GM18867 (cell line): ENCODE data around the gene ACTG2.
"Not testable (repeated sequence)": the region's sequence is repeated elsewhere in the genome, so short reads cannot be mapped to it uniquely, and the experiment has no call there.

Source experiments
- ATAC-seq: cut with Tn5 transposase; IDR thresholded peaks from one replicate; pipeline ENCODE4 v1.9.1; 2021; ENCODE audit warnings: mild to moderate bottlenecking, moderate library complexity; ENCODE audit not compliant: unreplicated experiment

ACTG2 gene

DNA sequence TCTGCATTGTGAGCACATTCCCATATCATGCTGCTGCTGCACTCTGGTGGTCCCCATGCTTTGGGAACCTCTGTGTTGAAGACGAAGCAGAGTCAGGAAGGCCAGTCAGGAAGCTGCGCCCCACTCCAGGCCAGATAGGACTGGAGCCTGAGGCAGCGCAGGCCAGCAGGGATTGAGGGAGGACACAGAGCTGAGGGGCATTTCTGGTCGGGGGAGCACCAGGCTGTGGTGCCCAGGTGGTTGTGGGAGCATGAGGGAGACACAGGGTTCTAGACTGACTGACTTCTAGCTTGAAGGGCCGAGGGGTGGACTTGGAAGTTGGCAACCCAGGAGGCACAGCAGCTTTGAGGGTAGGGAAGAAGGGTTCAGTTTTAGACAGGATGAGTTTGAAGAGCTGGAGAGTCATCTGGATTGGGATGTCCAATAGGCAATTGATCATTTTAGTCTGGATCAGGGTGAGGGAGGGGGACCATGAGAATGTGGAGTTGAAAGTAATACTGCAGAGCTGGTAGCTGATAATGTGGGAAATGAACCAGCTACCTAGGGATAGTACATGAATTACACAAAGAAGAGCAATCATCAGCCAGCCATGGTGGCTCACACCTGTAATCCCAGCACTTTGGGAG, 1.4 kb upstream of the ACTG2 start:
- ATAC-seq, result no peak

- no peak for ATAC-seq
Observed at GRCh38 chr2:73893764-73894474, 1.1 kb downstream of the ACTG2 start.

- no peak for ATAC-seq
Observed at GRCh38 chr2:73894475-73894850, 1.7 kb downstream of the ACTG2 start.

- ATAC-seq, result no peak
Observed at GRCh38 chr2:73894877-73895276, 2.1 kb downstream of the ACTG2 start.

- ATAC-seq, result no peak
Observed at GRCh38 chr2:73895473-73895872, 2.7 kb downstream of the ACTG2 start.

DNA sequence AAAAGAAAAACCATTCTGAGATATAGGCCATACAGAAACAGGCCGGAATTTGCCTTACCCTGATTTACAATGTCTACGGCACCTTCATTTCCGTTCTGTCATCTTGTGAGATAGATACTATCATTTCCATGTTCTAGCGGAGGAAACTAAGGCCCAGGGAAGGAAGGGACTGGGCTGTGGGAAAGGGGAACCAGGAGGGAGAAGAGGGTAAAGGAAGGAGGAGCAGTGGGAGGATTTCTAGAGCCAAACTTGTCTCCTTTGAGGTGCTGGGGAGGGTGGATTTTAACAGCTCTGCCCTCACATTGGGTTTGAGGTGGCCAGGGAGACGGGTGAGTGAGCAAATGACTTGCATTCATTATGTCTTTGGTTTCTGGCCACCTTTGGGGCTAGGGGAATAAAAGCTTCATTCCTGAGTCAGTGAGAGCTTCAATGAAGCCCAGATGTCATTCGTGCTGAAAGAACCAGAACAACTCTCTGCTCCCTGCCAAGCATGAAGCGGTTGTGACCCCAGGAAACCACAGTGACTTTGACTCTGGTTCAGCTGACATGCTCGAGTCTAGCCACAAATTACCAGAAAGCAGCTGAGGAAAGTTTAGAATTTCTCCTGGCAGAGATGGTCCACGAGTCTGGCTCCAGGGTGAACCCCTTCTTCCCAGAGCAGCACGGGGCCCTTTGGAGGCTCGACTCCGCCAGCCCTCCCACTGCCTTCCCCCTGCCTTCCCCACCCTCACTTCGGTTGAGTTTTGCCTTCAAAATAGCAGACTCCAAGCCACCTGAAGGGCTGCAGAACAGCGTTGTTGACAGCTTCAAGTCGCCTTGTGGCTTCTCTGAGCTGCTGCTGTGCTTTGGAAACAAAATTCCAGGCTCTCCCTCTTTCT, 3.8 kb downstream of the ACTG2 start:
- ATAC-seq, result no peak

DNA sequence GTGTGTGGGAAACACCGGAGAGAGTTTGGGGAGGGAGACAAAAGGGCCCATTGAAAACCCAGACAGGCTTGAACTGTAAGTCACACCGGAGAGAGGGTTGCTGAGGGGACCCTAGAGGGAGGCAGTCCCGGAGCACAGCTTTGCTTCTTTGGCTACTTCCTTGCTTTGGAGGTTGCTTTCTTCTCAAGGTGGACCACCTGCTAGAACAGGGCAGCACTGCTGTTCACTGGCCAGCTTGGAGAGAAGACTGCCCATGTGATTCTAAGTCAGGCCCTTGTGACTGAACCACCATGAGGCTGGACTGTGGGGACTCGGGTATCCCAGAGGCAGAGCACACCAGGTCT, 4.4 kb downstream of the ACTG2 start:
- ATAC-seq, result no peak

GRCh38 chr2:73897934-73898333, 5.1 kb downstream of the ACTG2 start:
- no peak for ATAC-seq

GRCh38 chr2:73899801-73900336, 7.1 kb downstream of the ACTG2 start:
- ATAC-seq, result no peak

- ATAC-seq, result no peak
Observed at GRCh38 chr2:73901143-73901542, 8.3 kb downstream of the ACTG2 start.

DNA sequence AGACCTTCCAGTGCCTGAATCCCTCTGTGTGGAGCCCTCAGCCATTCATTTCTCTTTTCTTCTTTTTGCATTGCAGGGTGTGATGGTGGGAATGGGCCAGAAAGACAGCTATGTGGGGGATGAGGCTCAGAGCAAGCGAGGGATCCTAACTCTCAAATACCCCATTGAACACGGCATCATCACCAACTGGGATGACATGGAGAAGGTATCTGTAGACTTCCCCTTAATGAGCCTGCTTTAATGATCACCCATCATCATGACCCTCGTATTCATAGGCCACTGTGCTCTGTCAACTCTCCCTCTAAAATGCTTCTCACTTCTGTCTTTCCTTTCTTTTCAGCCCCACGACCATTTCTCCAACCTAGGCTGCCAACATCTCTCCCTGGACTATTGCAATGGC, 9.5 kb downstream of the ACTG2 start:
- no peak for ATAC-seq

DNA sequence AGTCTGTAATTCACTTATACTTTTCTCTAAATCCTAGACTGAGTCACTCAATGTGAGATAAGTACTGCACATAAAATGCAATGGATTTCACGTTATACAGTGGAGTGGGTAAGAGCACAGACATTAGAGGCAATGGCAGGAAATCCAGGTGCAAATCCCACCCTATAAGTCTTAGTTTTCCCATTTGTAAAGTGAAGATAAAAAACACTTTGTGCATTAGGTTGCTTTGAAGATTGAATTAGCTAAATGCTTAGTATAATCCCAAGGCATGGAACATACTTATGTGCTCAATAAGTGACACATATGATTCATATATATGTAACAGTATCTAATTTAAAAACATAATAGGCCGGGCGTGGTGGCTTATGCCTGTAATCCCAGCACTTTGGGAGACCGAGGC, 10.5 kb downstream of the ACTG2 start:
- ATAC-seq, result no peak

GRCh38 chr2:73903949-73904613, 11.3 kb downstream of the ACTG2 start:
- not testable (repeated sequence) for ATAC-seq

DNA sequence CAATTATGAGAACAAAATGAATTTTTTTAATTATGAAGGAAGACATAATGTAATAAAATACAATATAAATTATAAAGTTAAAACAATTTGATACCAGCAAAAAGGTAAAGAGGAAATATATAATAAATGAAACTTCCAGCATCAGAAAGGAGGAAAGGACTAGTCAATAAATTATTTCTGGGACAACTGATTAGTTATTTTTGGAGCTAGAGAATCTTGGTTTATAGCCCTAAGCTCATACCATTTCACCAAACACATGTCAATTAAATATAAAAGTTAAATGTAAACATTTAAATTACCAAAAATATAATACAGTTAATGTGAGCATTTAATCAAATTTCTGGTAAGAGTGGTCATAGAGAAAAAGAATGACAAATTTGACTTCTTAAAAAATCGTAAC, 12.1 kb downstream of the ACTG2 start:
- no peak for ATAC-seq

DNA sequence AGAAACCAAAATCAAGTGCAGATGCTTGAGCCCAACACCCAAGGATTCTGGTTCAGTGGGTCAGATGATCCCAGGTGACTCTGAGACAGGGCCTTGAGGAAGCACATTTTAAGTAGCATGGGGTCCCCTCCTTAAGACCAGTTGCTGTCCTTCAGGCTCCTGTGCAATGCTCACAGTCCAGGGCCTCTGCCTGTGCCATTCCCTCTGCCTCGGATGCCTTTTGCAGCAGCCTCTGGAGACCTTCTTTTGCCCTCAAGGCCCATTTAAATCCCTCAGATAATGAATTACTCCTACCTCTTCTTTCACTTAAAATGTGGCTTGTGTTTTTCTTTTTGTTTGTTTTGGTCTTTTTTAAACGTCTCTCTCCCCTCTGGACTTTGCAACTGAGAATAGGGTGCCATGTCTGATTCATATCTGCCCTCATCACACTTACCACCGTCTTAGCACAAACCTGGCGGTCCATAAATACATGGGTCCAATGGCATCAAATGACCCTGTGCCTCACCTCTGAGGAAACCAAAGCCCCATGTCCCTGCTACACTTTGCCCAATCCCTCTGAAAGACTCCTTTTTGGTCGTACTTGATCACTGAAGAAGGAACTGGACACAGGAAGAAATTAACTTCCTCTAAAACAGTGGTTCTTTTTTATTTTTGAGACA, 14.2 kb downstream of the ACTG2 start:
- ATAC-seq, result no peak

- ATAC-seq, result peak; percentile 58
Observed at GRCh38 chr2:73907840-73908452, 15.1 kb downstream of the ACTG2 start.

GRCh38 chr2:73908689-73909652, 16.2 kb downstream of the ACTG2 start:
- no peak for ATAC-seq

DNA sequence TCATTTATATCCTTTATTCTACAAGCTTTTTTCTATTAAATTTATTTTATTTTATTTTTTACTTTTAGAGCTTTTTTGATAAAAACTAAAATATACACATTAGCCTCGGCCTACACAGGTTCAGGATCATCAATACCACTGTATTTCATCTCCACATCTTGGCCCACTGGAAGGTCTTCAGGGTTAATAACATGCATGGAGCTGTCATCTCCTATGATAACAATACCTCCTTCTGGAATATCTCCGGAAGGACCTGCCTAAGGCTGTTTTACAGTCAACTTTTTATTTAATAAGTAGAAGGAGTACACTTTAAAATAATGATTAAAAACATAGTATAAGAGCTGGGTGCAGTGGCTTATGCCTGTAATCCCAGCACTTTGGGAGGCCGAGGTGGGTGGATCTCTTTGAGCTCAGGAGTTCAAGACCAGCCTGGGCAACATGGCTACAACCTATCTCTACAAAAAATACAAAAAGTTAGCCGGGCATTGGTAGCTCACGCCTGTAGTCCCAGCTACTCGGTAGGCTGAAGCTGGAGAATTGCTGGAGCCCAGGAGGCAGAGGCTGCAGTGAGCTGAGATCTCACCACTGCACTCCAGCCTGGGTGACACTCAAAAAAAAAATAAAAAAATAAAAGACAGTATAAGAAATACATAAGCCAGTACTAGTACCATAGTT, 18.2 kb downstream of the ACTG2 start:
- ATAC-seq, result no peak
